CD4-positive, alpha-beta T cell treated with Interleukin-6 at 100 ng/mL for 8 hours (primary cell): ENCODE results near the gene CASZ1.

Experiments
- DNase-seq: peaks from one replicate; pipeline ENCODE4 v3.0.0-alpha.2; 2020; ENCODE audit warnings: mixed read lengths, low spot score

Gene CASZ1

GRCh38 chr1:10671622-10672342, 124.7 kb downstream of the CASZ1 start:
- no peak for DNase-seq

GRCh38 chr1:10671090-10671489, 125.4 kb downstream of the CASZ1 start:
- no peak for DNase-seq

DNA sequence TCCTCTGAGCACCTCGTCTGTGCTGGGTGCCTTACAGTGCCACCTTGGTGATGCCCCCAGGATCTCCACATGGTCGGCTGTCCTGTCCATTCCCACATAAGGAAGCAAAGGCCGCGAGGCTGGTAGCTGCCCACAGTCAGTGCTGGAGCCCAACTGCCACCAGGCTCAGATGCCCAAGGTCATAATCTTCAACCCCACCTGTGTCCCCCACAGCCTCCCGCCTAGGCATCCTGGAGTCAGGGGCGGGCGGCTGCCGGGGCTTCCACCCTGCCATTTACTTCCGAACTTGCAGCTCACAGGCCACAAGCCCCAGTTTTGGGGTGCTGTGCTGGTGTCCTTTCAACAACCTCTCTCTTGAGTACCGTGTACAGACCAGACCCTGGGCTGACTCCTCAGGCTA, 126.3 kb downstream of the CASZ1 start:
- no peak for DNase-seq

DNA sequence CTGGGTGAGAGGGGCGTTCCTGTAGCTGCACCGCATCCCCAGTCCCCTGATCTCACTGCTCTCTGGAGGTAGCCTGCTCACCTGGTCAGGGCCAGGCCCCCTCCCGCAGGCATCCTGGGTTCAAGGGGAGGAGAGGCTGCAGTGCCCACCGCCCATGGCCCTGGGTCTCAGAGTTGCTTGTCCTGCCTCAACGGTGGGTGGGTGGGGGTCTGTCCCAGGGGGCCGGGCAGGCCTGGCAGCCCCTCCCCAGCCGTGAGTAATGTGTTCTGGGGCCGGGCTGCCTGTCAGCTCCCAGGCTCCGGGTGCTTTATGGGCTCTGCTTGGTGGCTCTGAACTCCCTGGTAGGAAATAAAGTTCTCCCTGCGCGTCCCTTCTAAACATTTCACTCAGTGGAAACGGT, 126.9 kb downstream of the CASZ1 start:
- no peak for DNase-seq

GRCh38 chr1:10667861-10668761, 128.3 kb downstream of the CASZ1 start:
- no peak for DNase-seq

- DNase-seq: no peak
Measured at GRCh38 chr1:10665930-10666850, 130.3 kb downstream of the CASZ1 start.

DNA sequence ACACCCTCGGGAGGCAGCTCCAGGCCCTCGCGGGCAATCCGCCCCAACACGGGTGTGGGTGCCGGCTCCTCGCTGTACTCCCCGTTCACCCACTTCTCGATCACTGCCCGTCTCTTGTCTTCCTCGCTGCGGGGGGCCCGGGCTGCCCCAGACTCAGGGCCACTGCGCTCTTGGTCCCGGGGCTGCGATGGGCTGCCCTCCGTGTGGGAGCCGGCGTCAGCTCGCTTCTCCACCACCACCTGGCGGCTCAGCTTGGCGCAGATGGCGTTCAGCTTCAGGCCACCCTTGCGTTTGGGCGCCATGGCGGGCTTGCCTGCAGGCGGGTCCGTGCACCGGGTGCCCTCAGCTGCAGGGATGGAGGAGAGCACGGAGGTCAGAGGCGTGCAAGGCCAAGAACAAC, 131.2 kb downstream of the CASZ1 start:
- DNase-seq: no peak

- DNase-seq: no peak
Measured at GRCh38 chr1:10664251-10664650, 132.2 kb downstream of the CASZ1 start.

GRCh38 chr1:10663678-10664035, 132.8 kb downstream of the CASZ1 start:
- no peak for DNase-seq

- no peak for DNase-seq
Measured at GRCh38 chr1:10662824-10663677, 133.4 kb downstream of the CASZ1 start.

- no peak for DNase-seq
Measured at GRCh38 chr1:10662090-10662688, 134.3 kb downstream of the CASZ1 start.

DNA sequence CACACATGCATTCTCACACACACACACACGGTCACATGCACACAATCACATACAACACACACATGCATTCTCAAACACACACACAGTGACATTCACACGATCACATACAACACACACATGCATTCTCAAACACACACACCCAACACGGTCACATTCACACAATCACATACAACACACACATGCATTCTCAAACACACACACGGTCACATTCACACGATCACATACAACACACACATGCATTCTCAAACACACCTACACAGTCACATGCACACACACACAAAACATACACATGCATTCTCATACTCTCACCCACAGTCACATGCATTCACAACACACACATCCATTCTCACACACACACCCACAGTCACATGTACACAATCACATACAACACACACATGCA, 135.0 kb downstream of the CASZ1 start:
- no peak for DNase-seq

DNA sequence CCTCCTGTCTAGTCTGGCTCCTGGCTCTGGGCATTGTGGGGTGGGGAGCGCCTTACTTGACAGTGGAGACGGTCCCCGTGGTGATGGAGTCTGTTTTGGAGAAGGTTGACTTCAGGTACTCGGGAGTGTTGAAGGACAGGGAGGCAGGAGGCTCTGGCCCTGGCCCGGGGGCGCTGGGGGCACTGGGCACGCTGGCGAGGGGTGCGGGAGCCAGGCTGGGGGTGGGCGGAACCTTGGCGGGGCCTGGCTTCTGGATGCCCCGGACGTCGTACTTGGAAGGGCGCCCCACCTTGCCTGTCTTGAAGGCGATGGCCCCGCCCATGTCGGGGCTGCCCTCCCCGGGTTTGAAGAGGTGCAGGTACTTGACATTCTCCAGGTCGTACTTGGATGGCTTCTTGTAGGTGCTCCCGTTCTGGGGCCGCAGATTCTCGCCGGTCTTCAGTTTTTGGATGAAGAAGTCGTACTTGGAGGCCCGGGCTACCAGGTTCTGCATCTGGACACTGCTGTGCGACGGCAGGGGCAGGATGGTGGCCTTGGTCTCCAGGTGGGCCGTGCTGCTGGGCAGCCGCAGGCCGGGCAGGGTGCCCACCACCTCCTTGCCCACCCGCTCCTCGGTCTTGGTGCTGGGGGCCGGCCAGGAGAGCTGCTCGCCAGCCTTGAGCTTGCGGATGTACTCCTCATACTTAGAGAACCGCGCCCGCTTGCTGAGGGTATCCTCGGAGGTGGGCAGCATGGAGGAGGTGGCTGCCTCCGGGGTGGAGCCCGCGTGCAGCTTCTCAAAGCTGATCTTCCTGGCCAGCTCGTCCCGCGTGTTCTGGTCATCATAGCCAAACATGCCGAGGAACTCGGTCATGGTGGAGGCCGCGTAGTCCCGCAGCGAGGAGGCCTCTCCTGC, 136.6 kb downstream of the CASZ1 start:
- DNase-seq: no peak

DNA sequence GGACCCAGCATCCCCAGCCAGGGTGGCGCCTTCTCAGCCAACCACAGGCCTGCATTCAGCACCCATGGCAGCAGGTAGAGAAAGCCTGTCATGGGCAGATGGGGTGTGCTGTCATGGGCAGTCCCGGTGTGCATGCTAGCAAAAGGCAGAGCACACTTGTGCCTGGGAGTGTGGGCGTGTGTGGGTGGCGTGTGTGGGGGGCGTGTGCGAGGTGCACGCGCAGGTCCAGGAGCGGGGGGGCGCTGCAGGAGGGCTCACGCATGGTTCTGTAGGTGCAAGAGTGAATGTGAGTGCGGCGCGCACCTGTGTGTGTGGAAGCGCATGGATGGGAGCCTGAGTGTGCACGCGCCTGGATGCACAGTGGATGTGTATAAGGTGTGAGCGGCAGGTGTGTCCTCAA, 137.2 kb downstream of the CASZ1 start:
- DNase-seq: no peak

- no peak for DNase-seq
Measured at GRCh38 chr1:10658396-10659066, 137.9 kb downstream of the CASZ1 start.

DNA sequence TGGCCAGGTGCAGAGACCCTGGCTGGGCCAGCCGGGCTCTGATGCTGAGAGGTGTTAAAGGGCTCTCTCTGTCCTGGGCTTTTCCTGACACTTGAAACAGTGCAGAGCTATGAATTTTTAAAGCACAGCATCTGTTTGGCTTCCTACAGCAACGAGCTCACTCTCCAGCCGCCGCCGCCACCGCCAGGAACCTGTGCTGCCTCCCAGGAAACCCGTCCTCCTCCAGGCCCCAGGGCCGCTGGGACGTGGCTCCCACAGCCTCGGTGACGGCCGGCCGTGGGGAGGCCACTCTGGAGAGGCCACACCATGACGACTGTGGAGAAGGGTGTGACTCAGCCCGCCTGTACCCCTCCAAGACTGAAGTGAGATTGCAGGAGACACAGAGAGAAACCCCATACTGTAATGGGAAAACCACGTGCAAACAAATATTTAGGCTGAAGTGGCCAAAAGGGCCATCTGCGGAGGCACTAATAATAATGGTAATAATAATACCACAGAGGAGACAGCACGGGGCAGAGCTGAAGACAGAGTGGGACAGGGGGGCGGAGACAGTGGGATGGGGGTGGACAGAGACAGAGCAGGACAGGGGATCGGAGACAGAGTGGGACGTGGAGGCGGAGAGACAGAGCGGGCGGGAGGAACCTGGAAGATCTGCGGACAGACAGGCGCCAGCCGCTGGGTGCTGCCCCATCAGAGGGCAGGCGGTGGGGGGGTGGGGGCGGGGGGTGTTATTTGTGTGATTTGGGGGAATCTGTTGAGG, 139.2 kb downstream of the CASZ1 start:
- DNase-seq: no peak

GRCh38 chr1:10656431-10656830, 140.0 kb downstream of the CASZ1 start:
- DNase-seq: no peak

DNA sequence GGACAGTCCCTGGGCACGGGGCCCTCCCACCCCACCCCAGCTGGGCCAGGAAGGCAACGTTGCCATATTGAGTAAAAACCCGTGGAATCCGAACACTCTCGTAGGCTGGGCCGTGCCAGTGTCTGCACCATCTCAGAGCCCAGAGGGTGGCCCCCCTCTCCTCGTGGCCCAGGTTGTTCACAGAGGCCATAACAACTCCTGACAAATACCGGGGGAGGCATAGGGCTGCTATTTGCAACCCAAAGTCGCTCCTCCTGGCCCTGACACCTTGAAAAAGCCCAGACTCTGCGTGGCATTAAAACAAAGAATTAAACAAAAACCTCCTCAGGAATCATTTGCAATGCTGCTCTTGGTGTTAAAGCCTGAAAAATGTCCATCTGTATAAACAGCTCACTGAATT, 141.4 kb downstream of the CASZ1 start:
- DNase-seq: no peak
